ENCODE data around the gene NDUFAF5.
A peak's percentile ranks its signal among the peaks of the same experiment; 100 is the strongest.
"Not testable (repeated sequence)": the region's sequence is repeated elsewhere in the genome, so short reads cannot be mapped to it uniquely, and the experiment has no call there.

NDUFAF5 gene
- 17.1 to 27.9 (median 21.9) reads per million in 4 donors for total RNA-seq

GRCh38 chr20:13784893-13785715 is at the start of gene NDUFAF5, which contains the start of gene ESF1:
Gene NDUFAF5 (plus strand): TSS chr20:13785028. CDS start chr20:13785069, 41 bp downstream.
Gene ESF1 (minus strand): TSS chr20:13784919. CDS start chr20:13783140, 1,779 bp downstream.
- peak; percentile 79 to 94 (median 84) for DNase-seq

GRCh38 chr20:13735826-13736225 is 49.0 kb upstream of the NDUFAF5 start:
- no peak for DNase-seq

- DNase-seq = no peak
These were observed 48.2 kb upstream of the NDUFAF5 start for GRCh38 chr20:13736436-13737191.

GRCh38 chr20:13738187-13738586 is 46.6 kb upstream of the NDUFAF5 start:
- not testable (repeated sequence) for DNase-seq

- DNase-seq = no peak
These were observed 44.8 kb upstream of the NDUFAF5 start for GRCh38 chr20:13739731-13740649.

GRCh38 chr20:13741879-13742278 is 42.9 kb upstream of the NDUFAF5 start:
- no peak for DNase-seq

GRCh38 chr20:13744352-13744751 is 40.5 kb upstream of the NDUFAF5 start:
- no peak for DNase-seq

- no peak for DNase-seq
These were observed 39.0 kb upstream of the NDUFAF5 start for GRCh38 chr20:13745784-13746183.

- DNase-seq = no peak
These were observed 35.0 kb upstream of the NDUFAF5 start for GRCh38 chr20:13749811-13750210.

- DNase-seq = no peak
These were observed 31.3 kb upstream of the NDUFAF5 start for GRCh38 chr20:13753436-13754036.

GRCh38 chr20:13755809-13756208 is 29.0 kb upstream of the NDUFAF5 start:
- no peak for DNase-seq

- DNase-seq = no peak
These were observed 28.3 kb upstream of the NDUFAF5 start for GRCh38 chr20:13756551-13756950.

GRCh38 chr20:13758884-13759283 is 25.9 kb upstream of the NDUFAF5 start:
- DNase-seq = no peak

- DNase-seq = not testable (repeated sequence)
These were observed 24.3 kb upstream of the NDUFAF5 start for GRCh38 chr20:13760451-13760946.

GRCh38 chr20:13765299-13765698 is 19.5 kb upstream of the NDUFAF5 start:
- no peak for DNase-seq

- no peak for DNase-seq
These were observed 18.9 kb upstream of the NDUFAF5 start for GRCh38 chr20:13765868-13766416.

GRCh38 chr20:13770141-13770540 is 14.7 kb upstream of the NDUFAF5 start:
- no peak for DNase-seq

GRCh38 chr20:13771853-13772453 is 12.9 kb upstream of the NDUFAF5 start:
- no peak for DNase-seq

- no peak for DNase-seq
These were observed 12.3 kb upstream of the NDUFAF5 start for GRCh38 chr20:13772529-13772928.

GRCh38 chr20:13775867-13776266 is 9.0 kb upstream of the NDUFAF5 start:
- no peak for DNase-seq

GRCh38 chr20:13777171-13777601 is 7.6 kb upstream of the NDUFAF5 start:
- no peak for DNase-seq
